Body of pancreas (tissue), 4 donors: ENCODE data around the gene SRXN1.

Experiments
- CTCF ChIP-seq, 7 experiments: fragments of 450-650 bp in 4 of 7; fragments of 200-600 bp in 3 of 7; sonication (generic) in 3 of 7; IDR thresholded peaks; one replicate each; pipeline ENCODE4 v1.5.1; 2016 to 2019; ENCODE audit warnings: antibody characterized with exemption in 7 of 7
- POLR2A ChIP-seq, 3 donors: fragments of 450-650 bp; IDR thresholded peaks; one replicate each; pipeline ENCODE4 v1.6.1; 2016; ENCODE audit warnings: antibody characterized with exemption in 3 of 3, mild to moderate bottlenecking in 2 of 3

DNA sequence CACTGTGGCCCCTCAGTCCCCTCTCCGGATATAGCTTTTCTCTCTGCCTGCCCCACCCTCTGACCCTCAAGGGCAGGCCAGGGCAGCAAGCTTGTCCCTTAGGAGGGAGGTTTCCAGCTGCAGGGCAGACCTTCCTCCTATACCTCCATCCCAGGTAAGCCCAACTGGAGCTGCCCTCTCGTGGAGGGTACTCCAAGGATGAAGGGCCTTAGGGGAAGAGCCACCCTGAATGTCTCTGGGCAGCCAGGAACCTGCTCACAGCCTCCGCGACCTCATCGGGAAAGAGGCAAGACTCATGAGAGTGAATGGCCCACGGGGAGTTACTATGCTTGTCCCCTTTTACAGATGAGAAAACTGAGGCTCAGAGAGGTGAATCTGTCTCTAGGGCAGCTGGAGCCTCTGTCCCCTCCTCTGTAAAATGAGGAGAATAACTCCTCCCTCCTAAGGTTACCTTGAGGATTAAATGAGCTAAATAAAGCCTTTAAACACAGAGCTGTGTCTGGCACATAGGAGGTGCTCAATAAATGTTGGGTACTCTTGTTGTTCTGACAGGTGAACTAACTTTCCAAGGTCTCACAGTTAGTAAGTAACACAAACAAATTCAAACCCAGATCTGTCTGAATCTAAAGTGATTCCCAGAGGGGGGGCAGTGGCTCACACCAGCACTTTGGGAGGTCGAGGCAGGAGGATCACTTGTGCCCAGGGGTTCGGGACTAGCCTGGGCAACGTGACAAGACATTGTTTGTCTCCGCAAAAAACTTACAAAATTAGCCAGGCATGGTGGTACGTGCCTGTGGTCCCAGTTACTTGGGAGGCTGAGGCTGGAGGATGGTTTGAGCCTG lies 12.1 kb downstream of the SRXN1 start:
- no peak for TF ChIP-seq CTCF (IDR thresholded peaks at IDR 0.05)
- no peak for TF ChIP-seq POLR2A (IDR thresholded peaks at IDR 0.05)
